Heart right ventricle (tissue), 16 donors: Measurements from ENCODE around the gene FRMD4B. TPM values are rescaled to one million over a fixed set of nuclear protein-coding genes. Genes with fewer than 3 reads are reported as not detected.

Experiments
- ATAC-seq, 8 donors: fragments of 200-7000 bp; cut with Tn5 transposase; one replicate each; pipeline ENCODE4 v1.9.1; 2020; ENCODE audit warnings: mild to moderate bottlenecking in 8 of 8, moderate library complexity in 8 of 8, moderate number of reproducible peaks in 1 of 8
- DNase-seq, 2 donors: peaks; one replicate each; pipeline ENCODE4 v3.0.0-alpha.2; 2020
- H3K27ac ChIP-seq, 10 donors: fragments of 200-600 bp; sonication (generic) in 2 of 10; one replicate each; pipeline versions ENCODE4 v1.5.0 to v1.8.0; 2020 to 2022; ENCODE audit warnings: mild to moderate bottlenecking in 3 of 10
- H3K27me3 ChIP-seq, 7 donors: fragments of 200-600 bp; one replicate each; pipeline ENCODE4 v1.8.0; 2021 to 2022; ENCODE audit warnings: mild to moderate bottlenecking in 2 of 7
- H3K36me3 ChIP-seq, 9 donors: fragments of 200-600 bp; sonication (generic) in 1 of 9; one replicate each; pipeline versions ENCODE4 v1.5.0 to v1.8.0; 2020 to 2022; ENCODE audit warnings: mild to moderate bottlenecking in 2 of 9
- H3K4me1 ChIP-seq, 9 donors: fragments of 200-600 bp; sonication (generic) in 1 of 9; one replicate each; pipeline versions ENCODE4 v1.5.0 to v1.8.0; 2020 to 2022; ENCODE audit warnings: mild to moderate bottlenecking in 4 of 9
- H3K4me3 ChIP-seq, 10 donors: fragments of 200-600 bp; sonication (generic) in 2 of 10; one replicate each; pipeline versions ENCODE4 v1.5.0 to v1.8.0; 2020 to 2022; ENCODE audit warnings: mild to moderate bottlenecking in 7 of 10, moderate library complexity in 2 of 10
- H3K9me3 ChIP-seq, 11 donors: fragments of 200-600 bp in 10 of 11; sonication (generic) in 2 of 11; one replicate each; pipeline versions ENCODE4 v1.5.0 to v1.8.0; 2013 to 2022; ENCODE audit warnings: mild to moderate bottlenecking in 2 of 11, control low read depth in 1 of 11, moderate library complexity in 1 of 11
- CTCF ChIP-seq, 9 donors: fragments of 200-600 bp; sonication (generic) in 2 of 9; IDR thresholded peaks; one replicate each; pipeline versions ENCODE4 v1.5.0 to v1.8.0; 2021 to 2022; ENCODE audit warnings: antibody characterized with exemption in 9 of 9, mild to moderate bottlenecking in 5 of 9, moderate library complexity in 1 of 9
- WGBS, 2 donors: extraction: QIAGEN DNeasy Blood & Tissue Kit; methylation state at CpG; one replicate each; pipeline ENCODE4 v1.1.7; 2013; ENCODE audit warnings: inconsistent platforms in 1 of 2; 5-methylcytosine and 5-hydroxymethylcytosine counted together
- intact Hi-C, 10 donors: fragments of 100-400 bp; cut with DNase I; formaldehyde crosslinking; loops; one replicate each; pipeline versions ENCODE4 v1.11.1 to v1.14.2; 2022
- polyA plus RNA-seq, 2 donors: library from polyadenylated mRNA; stranded (reverse); fragments of 200-250 nt; gene quantifications; one replicate each; pipeline ENCODE4 v1.2.3, GENCODE V29; 2013
- total RNA-seq, 10 donors: library from RNA; stranded (reverse); fragmentation: NEBNext Ultra II Directional in 3 of 10; extraction: Animal tissue kit (Norgen Biotek cat#: 25700) in 3 of 10; gene quantifications; one replicate each; pipeline versions ENCODE4 v1.2.1 to v1.2.4, GENCODE V29; 2021 to 2023
- donor health status: Arrhythmogenic right ventricular cardiomyopathy.
- donor health status: ischemic (EF 13 %, LVEDD 7.1; RV severe dilation, severe dysfunction).
- donor health status: healthy with polysubstance abuse.
- donor health status: DM: no; HTN: yes; CAD: no.
- donor health status: DM: no; HTN: no; CAD: no.
- donor health status: ischemic (EF 25% LVEDD 6.9; RV normal size, moderate dysfunction).
- donor health status: ischemic (EF 25% LVEDD 5.7; RV mildly dilated, moderate dysfunction).
- donor health status: healthy.
- donor health status: DM: yes; HTN: yes; CAD: no.
- donor health status: Ischemic cardiomyopathy.
- donor health status: ischemic (EF 35%, LVEDD 5.7; RV mildly dilated, moderate dysfunction).
- donor health status: nonischemic (EF 11% LVEDD 7.7; RV severe dilation, severe dysfunction).
- donor health status: DM: yes; HTN: yes; CAD: no.
- donor health status: PGD.
- donor health status: ischemic (EF 29% LVEDD 5.4; RV normal size, mild dysfunction).
- donor health status: nonischemic (EF 23%, LVEDD 6.1; RV moderate dilation, normal function).

FRMD4B gene
- total and polyA plus RNA-seq, 12 donors, result 4.1 to 31.0 (median 16.7) TPM

GRCh38 chr3:69193749-69194148 lies 192.1 kb downstream of the FRMD4B start:
- Histone ChIP-seq H3K9me3 (no peaks in the 10 kb centered on the region), H3K27me3 (no peaks in the 10 kb centered on the region), H3K4me3 (no peak overlapping the region), H3K4me1 (peaks cover 0 to 9% (median 0%) of the 10 kb centered on the region in 9 donors), H3K27ac (no peak overlapping the region), H3K36me3 (peaks cover 0 to 97% (median 39%) of the 10 kb centered on the region in 9 donors)
- 78 to 86% methylated on average over 3 of the region's 3 CpGs for WGBS, 2 donors
- intact Hi-C loops, result no loop called here
- DNase-seq, result no peak
- no peak for TF ChIP-seq CTCF (IDR thresholded peaks at IDR 0.05)
- no peak for ATAC-seq

GRCh38 chr3:69191516-69191915 lies 194.4 kb downstream of the FRMD4B start:
- Histone ChIP-seq H3K27me3 (no peaks in the 10 kb centered on the region), H3K4me1 (peaks cover 0 to 9% (median 0%) of the 10 kb centered on the region in 9 donors), H3K4me3 (no peak overlapping the region), H3K27ac (no peak overlapping the region), H3K36me3 (peaks cover 0 to 98% (median 47%) of the 10 kb centered on the region in 9 donors), H3K9me3 (no peaks in the 10 kb centered on the region)
- no peak for ATAC-seq
- DNase-seq, result no peak
- no peak for TF ChIP-seq CTCF (IDR thresholded peaks at IDR 0.05)
- intact Hi-C loops, result no loop called here

GRCh38 chr3:69189487-69189886 lies 196.4 kb downstream of the FRMD4B start:
- Histone ChIP-seq H3K4me1 (no peaks in the 10 kb centered on the region), H3K27ac (no peak overlapping the region), H3K27me3 (no peaks in the 10 kb centered on the region), H3K9me3 (no peaks in the 10 kb centered on the region), H3K36me3 (peaks cover 0 to 100% (median 49%) of the 10 kb centered on the region in 9 donors), H3K4me3 (no peak overlapping the region)
- ATAC-seq (no peak), DNase-seq (no peak)
- WGBS, 2 donors, result 88 to 93% methylated on average over 4 of the region's 4 CpGs
- no peak for TF ChIP-seq CTCF (IDR thresholded peaks at IDR 0.05)
- intact Hi-C loops, result no loop called here

GRCh38 chr3:69186575-69187093 lies 199.3 kb downstream of the FRMD4B start:
- 98 to 99% methylated on average over 4 of the region's 4 CpGs for WGBS, 2 donors
- peaks cover 0 to 100% (median 44%) of the 10 kb centered on the region in 9 donors for H3K36me3 ChIP-seq
- no peaks in the 10 kb centered on the region for H3K27me3 ChIP-seq
- H3K27ac ChIP-seq, result no peak overlapping the region
- ATAC-seq, result no peak
- intact Hi-C loops, result no loop called here
- peaks cover 0 to 15% (median 7%) of the 10 kb centered on the region in 9 donors for H3K4me1 ChIP-seq
- H3K9me3 ChIP-seq, result no peaks in the 10 kb centered on the region
- no peak for TF ChIP-seq CTCF (IDR thresholded peaks at IDR 0.05)
- no peak for DNase-seq
- H3K4me3 ChIP-seq, result no peak overlapping the region
